Vagina (tissue), 2 donors: Measurements from ENCODE around the gene AMER3. TPM values are rescaled to one million over a fixed set of nuclear protein-coding genes. Genes with fewer than 3 reads are reported as not detected.

Experiments
- DNase-seq, 2 donors: peaks; one replicate each; pipeline ENCODE4 v3.0.0-alpha.2; 2017; ENCODE audit errors: extremely low spot score in 2 of 2
- H3K27ac ChIP-seq: fragments of 200-600 bp; sonication (generic); one replicate; pipeline ENCODE4 v1.5.1; 2019
- H3K27me3 ChIP-seq: fragments of 200-600 bp; sonication (generic); one replicate; pipeline ENCODE4 v1.5.1; 2019
- H3K36me3 ChIP-seq, 2 donors: fragments of 200-600 bp; sonication (generic); one replicate each; pipeline ENCODE4 v1.5.1; 2017 to 2019
- H3K4me1 ChIP-seq: fragments of 200-600 bp; sonication (generic); one replicate; pipeline ENCODE4 v1.5.1; 2019
- H3K4me3 ChIP-seq, 2 donors: fragments of 200-600 bp; sonication (generic); 1 replicate in 1 of 2; 2 replicates in 1 of 2; pipeline ENCODE4 v1.5.1; 2016 to 2019
- H3K9me3 ChIP-seq: fragments of 200-600 bp; sonication (generic); one replicate; pipeline ENCODE4 v1.5.1; 2019
- CTCF ChIP-seq, 3 experiments: fragments of 450-650 bp in 2 of 3; fragments of 200-600 bp in 1 of 3; sonication (generic) in 1 of 3; IDR thresholded peaks; one replicate each; pipeline ENCODE4 v1.5.1; 2017 to 2019; ENCODE audit warnings: antibody characterized with exemption in 3 of 3, mild to moderate bottlenecking in 2 of 3, moderate library complexity in 2 of 3
- POLR2A ChIP-seq, 2 donors: fragments of 450-650 bp; IDR thresholded peaks; one replicate each; pipeline ENCODE4 v1.6.1; 2017; ENCODE audit warnings: antibody characterized with exemption in 2 of 2, mild to moderate bottlenecking in 2 of 2, moderate library complexity in 2 of 2
- POLR2AphosphoS5 ChIP-seq, 2 donors: sonication (generic); formaldehyde crosslinking; IDR thresholded peaks; one replicate each; pipeline ENCODE4 v1.9.0; 2017; ENCODE audit warnings: antibody characterized with exemption in 2 of 2, mild to moderate bottlenecking in 2 of 2, low read depth in 1 of 2; ENCODE audit not compliant: insufficient read depth in 1 of 2
- intact Hi-C: fragments of 100-400 bp; cut with DNase I; formaldehyde crosslinking; loops from one replicate; pipeline ENCODE4 v1.15.1; 2023
- total RNA-seq: library from RNA; depleted of rRNA; stranded (reverse); fragments of >200 nt; gene quantifications from one replicate; pipeline ENCODE4 v1.2.3, GENCODE V29; 2016

Gene AMER3
- total RNA-seq, 1 donor from 2014 or later, result not detected

- no peaks in the 10 kb centered on the region for H3K9me3 ChIP-seq
- H3K4me3 ChIP-seq, result no peak overlapping the region
- no peak overlapping the region for H3K27ac ChIP-seq
- peak in 1 of 2 donors; percentile 62 for DNase-seq
- TF ChIP-seq CTCF (IDR thresholded peaks at IDR 0.05) (no peak), POLR2AphosphoS5 (IDR thresholded peaks at IDR 0.05; ENCODE audit: insufficient read depth in 1 of 2, low read depth in 1 of 2) (no peak), POLR2A (IDR thresholded peaks at IDR 0.05) (no peak)
- H3K36me3 ChIP-seq, result no peaks in the 10 kb centered on the region
- no peaks in the 10 kb centered on the region for H3K4me1 ChIP-seq
- no peaks in the 10 kb centered on the region for H3K27me3 ChIP-seq
- intact Hi-C loops, result no loop called here
These were observed 6.9 kb downstream of the AMER3 start for GRCh38 chr2:130762031-130762909.

GRCh38 chr2:130762910-130763385 lies 7.6 kb downstream of the AMER3 start:
- Histone ChIP-seq H3K27me3 (no peaks in the 10 kb centered on the region), H3K4me3 (no peak overlapping the region), H3K9me3 (no peaks in the 10 kb centered on the region), H3K36me3 (no peaks in the 10 kb centered on the region), H3K4me1 (no peaks in the 10 kb centered on the region), H3K27ac (no peak overlapping the region)
- peak in 1 of 2 donors; percentile 58 for DNase-seq
- intact Hi-C loops, result no loop called here
- no peak for TF ChIP-seq CTCF (IDR thresholded peaks at IDR 0.05)
- TF ChIP-seq POLR2A (IDR thresholded peaks at IDR 0.05), result no peak
- TF ChIP-seq POLR2AphosphoS5 (IDR thresholded peaks at IDR 0.05; ENCODE audit: insufficient read depth in 1 of 2, low read depth in 1 of 2), result no peak

- Histone ChIP-seq H3K4me3 (no peak overlapping the region), H3K4me1 (no peaks in the 10 kb centered on the region), H3K27ac (no peak overlapping the region), H3K9me3 (no peaks in the 10 kb centered on the region), H3K27me3 (no peaks in the 10 kb centered on the region), H3K36me3 (no peaks in the 10 kb centered on the region)
- TF ChIP-seq POLR2A (IDR thresholded peaks at IDR 0.05) (no peak), POLR2AphosphoS5 (IDR thresholded peaks at IDR 0.05; ENCODE audit: insufficient read depth in 1 of 2, low read depth in 1 of 2) (no peak), CTCF (IDR thresholded peaks at IDR 0.05) (no peak)
- DNase-seq, result peak in 1 of 2 donors; percentile 79
- intact Hi-C loops, result no loop called here
These were observed 8.1 kb downstream of the AMER3 start for GRCh38 chr2:130763405-130763804.

GRCh38 chr2:130764035-130764820 lies 8.9 kb downstream of the AMER3 start:
- no peak for DNase-seq
- intact Hi-C loops, result no loop called here
- no peak for TF ChIP-seq POLR2AphosphoS5 (IDR thresholded peaks at IDR 0.05; ENCODE audit: insufficient read depth in 1 of 2, low read depth in 1 of 2)
- no peak for TF ChIP-seq POLR2A (IDR thresholded peaks at IDR 0.05)
- TF ChIP-seq CTCF (IDR thresholded peaks at IDR 0.05), result no peak
- Histone ChIP-seq H3K9me3 (no peaks in the 10 kb centered on the region), H3K4me3 (no peak overlapping the region), H3K27me3 (no peaks in the 10 kb centered on the region), H3K27ac (no peak overlapping the region), H3K4me1 (no peaks in the 10 kb centered on the region), H3K36me3 (no peaks in the 10 kb centered on the region)
